Heart left ventricle (tissue), 13 donors: ENCODE measurements around the gene PLCB4.

Experiments used
- CTCF ChIP-seq, 12 donors: fragments of 200-600 bp; sonication (generic) in 4 of 12; IDR thresholded peaks; one replicate each; pipeline versions ENCODE4 v1.5.0 to v1.8.0; 2018 to 2022; ENCODE audit warnings: antibody characterized with exemption in 12 of 12, mild to moderate bottlenecking in 5 of 12
- POLR2A ChIP-seq, 2 donors: fragments of 450-650 bp; IDR thresholded peaks; one replicate each; pipeline ENCODE4 v1.6.1; 2017; ENCODE audit warnings: antibody characterized with exemption in 2 of 2, mild to moderate bottlenecking in 2 of 2, moderate library complexity in 2 of 2
- donor health status: ischemic (EF 13 %, LVEDD 7.1; RV severe dilation, severe dysfunction).
- donor health status: DM: no; HTN: yes; CAD: no.
- donor health status: DM: no; HTN: no; CAD: no.
- donor health status: ischemic (EF 25% LVEDD 6.9; RV normal size, moderate dysfunction).
- donor health status: ischemic (EF 25% LVEDD 5.7; RV mildly dilated, moderate dysfunction).
- donor health status: ischemic (EF 35%, LVEDD 5.7; RV mildly dilated, moderate dysfunction).
- donor health status: nonischemic (EF 11% LVEDD 7.7; RV severe dilation, severe dysfunction).
- donor health status: DM: yes; HTN: yes; CAD: no.
- donor health status: PGD.
- donor health status: ischemic (EF 29% LVEDD 5.4; RV normal size, mild dysfunction).
- donor health status: nonischemic (EF 23%, LVEDD 6.1; RV moderate dilation, normal function).

GRCh38 chr20:9223296-9223695, 154.4 kb downstream of the PLCB4 start:
- TF ChIP-seq POLR2A (IDR thresholded peaks at IDR 0.05) (no peak), CTCF (IDR thresholded peaks at IDR 0.05) (no peak)
